ENCODE measurements around the gene CYP46A1.

DNA sequence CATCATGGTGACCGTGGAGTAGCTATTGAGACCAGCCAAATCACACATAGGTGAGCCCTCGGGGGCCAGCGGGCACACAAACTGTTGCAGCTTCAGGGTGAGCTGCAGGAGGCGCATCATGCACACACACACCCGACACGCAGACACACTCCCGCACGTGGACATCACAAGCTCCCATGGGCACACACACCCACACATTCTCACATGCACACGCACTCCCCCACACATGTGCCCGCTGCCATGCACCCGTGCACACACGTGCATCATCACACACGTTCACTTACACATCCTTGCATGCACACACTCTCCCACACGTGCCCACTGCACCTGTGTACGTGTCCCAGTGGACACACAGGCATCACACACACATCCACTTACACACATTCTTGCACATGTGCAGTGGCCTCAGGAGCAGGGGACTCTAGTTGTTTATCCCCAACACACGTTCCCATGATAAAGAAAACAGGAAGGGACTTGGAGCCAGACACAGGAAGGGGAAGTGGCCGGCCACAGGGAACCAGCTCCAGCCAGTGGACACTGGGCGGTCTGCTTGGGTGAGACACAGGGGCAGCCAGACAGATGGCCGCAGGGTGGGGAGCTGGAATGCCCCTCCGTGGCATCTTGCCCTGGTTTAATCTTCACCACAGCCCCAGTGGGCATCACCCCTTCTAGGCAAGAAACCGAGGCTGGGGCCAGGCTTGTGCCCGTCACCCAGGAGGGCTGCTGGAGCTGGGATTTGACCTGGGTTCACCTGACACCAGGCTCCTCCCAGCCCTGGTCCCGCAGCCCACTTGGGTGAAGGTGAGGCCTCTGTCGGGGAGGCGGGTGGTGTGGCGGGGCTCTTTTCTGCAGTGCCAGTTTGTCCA is 49.7 kb downstream of the CYP46A1 start:
- TF ChIP-seq CTCF (IDR thresholded peaks at IDR 0.05; ENCODE audit: poor library complexity) (no peak), EZH2 (IDR thresholded peaks at IDR 0.05; ENCODE audit: borderline replicate concordance) (no peak), EZH2phosphoT487 (IDR thresholded peaks at IDR 0.05; ENCODE audit: low read depth, severe bottlenecking, unreplicated experiment) (no peak)

Measured in hepatocyte (in vitro differentiated cells).